ENCODE results near the gene INSIG1. TPM values are rescaled to one million over a fixed set of nuclear protein-coding genes. Genes with fewer than 3 reads are reported as not detected.

The INSIG1 gene
- total and polyA plus RNA-seq, 12 donors, result 5.9 to 16.3 (median 12.1) TPM

DNA sequence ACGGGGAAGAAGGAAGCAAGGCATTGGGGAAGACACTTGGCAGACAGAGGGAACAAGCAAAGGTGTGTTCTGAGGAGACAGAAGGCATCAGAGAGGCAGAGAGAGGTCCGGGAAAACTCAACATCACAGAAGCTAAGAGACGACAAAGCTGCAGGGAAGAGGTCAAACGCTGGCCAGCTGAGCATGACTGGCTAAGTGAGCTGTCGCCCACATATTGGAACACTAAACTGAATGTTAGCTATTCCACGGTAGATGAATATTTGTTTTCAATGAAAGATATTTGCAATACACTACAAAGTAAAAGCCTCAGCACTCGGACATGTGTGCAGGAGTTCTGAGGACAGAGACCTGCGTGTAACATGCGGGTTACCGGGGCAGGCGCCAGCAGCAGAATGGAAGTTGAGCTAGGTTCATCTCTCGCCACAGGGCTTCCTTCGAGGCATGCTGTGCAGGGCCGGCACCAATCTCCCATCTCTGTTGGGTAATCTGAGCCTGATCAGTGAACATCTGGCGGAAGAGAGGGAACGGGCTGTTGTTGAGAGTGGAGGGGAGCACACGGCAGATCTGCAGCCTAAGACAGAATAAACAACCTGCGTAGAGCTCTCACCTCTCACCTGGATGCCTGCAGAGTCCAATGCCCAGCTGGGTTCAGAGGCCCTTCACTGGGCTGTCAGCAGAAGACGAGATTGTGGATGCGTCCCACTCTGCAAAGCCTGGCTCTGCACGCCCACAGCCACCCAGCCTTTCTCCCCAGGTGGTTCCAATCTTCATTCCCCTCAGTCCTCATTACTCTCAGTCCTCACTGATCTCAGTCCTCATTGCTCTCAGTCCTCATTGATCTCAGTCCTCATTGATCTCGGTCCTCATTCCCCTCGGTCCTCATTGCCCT, 35.9 kb downstream of the INSIG1 start:
- Histone ChIP-seq H3K4me3 (no peak overlapping the region), H3K27ac (no peak overlapping the region), H3K9me3 (no peaks in the 10 kb centered on the region), H3K27me3 (peaks cover 0 to 23% (median 13%) of the 10 kb centered on the region in 7 donors), H3K4me1 (no peaks in the 10 kb centered on the region), H3K36me3 (no peaks in the 10 kb centered on the region)
- no peak for DNase-seq
- ATAC-seq, result no peak
- intact Hi-C loops (cut with DNase I), result no loop called here
- WGBS, 2 donors, result 79 to 80% methylated on average over 23 of the region's 23 CpGs
- TF ChIP-seq CTCF (IDR thresholded peaks at IDR 0.05), result no peak

DNA sequence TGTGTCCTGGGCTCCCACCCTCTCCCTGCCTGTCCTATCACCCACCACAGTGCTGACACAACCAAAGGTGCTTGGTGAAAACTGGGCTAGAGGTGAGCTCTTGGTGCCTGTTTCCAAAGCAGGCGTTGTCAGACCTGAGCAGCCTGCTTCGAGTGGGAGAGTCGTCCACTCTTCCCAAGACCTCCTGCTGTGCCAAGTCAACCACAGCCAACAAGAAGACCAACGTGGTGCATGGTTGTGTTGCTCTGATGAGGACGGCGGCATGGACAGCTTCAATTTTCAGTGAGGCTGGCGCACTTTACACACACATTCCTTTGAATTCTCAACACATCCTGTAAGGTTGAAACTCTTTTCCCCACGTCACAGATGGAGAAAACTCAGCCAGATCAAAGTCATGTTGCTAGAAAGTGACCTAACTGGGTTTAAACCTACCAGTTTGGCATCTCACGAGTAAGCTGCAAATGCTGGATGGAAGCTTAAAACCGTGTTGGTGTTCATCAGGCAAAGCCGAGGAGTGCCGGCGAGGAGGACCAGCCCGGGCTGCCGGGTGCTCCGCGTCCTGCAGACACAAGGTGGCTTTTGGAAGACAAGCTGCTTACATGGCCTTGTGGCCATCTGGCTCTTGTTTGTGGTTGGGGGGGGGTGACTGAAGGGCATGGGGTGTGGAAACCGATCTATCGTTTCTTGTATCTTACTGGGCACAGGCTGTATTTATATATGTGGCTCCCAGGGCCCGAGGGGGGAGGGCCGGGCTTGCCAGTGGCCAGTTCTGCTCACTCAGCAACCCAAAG, 39.3 kb downstream of the INSIG1 start:
- Histone ChIP-seq H3K27me3 (peaks cover 0 to 27% (median 21%) of the 10 kb centered on the region in 7 donors), H3K4me1 (no peaks in the 10 kb centered on the region), H3K36me3 (no peaks in the 10 kb centered on the region), H3K27ac (no peak overlapping the region), H3K4me3 (no peak overlapping the region), H3K9me3 (no peaks in the 10 kb centered on the region)
- TF ChIP-seq CTCF (IDR thresholded peaks at IDR 0.05), result no peak
- 80 to 85% methylated on average over 21 of the region's 21 CpGs for WGBS, 2 donors
- no peak for DNase-seq
- intact Hi-C loops (cut with DNase I), result no loop called here
- no peak for ATAC-seq

- TF ChIP-seq CTCF (IDR thresholded peaks at IDR 0.05), result no peak
- 79 to 87% methylated on average over 37 of the region's 37 CpGs for WGBS, 2 donors
- Histone ChIP-seq H3K9me3 (no peaks in the 10 kb centered on the region), H3K4me1 (no peaks in the 10 kb centered on the region), H3K27ac (no peak overlapping the region), H3K36me3 (no peaks in the 10 kb centered on the region), H3K4me3 (no peak overlapping the region), H3K27me3 (peaks cover 0 to 27% (median 21%) of the 10 kb centered on the region in 7 donors)
- ATAC-seq, result peak in 1 of 8 donors; percentile 67
- DNase-seq, result no peak
- intact Hi-C loops (cut with DNase I), result no loop called here
Measured at GRCh38 chr7:155337946-155338631, 40.4 kb downstream of the INSIG1 start.
